Transverse colon (tissue), 4 donors: Measurements from ENCODE around the gene ACSM2B.

ENCODE experiments used
- EP300 ChIP-seq: sonication (generic); formaldehyde crosslinking; IDR thresholded peaks from one replicate; pipeline ENCODE4 v1.6.1; 2017; ENCODE audit warnings: antibody characterized with exemption, low read depth
- POLR2A ChIP-seq: fragments of 450-650 bp; IDR thresholded peaks from one replicate; pipeline ENCODE4 v1.6.1; 2016; ENCODE audit warnings: antibody characterized with exemption, mild to moderate bottlenecking, moderate library complexity
- POLR2AphosphoS5 ChIP-seq, 3 donors: sonication (generic); formaldehyde crosslinking; IDR thresholded peaks; one replicate each; pipeline ENCODE4 v1.6.1; 2016; ENCODE audit warnings: antibody characterized with exemption in 3 of 3
- TF ChIP-seq, protein P1 (sequence below), 5 experiments: fragments of 200-600 bp in 3 of 5; fragments of 450-650 bp in 2 of 5; sonication (generic) in 3 of 5; IDR thresholded peaks; 1 replicate in 2 of 5; 2 replicates in 3 of 5; pipeline ENCODE4 v1.5.1; 2016 to 2017; ENCODE audit warnings: antibody characterized with exemption in 5 of 5, inconsistent platforms in 3 of 5, mild to moderate bottlenecking in 2 of 5, moderate library complexity in 1 of 5

DNA sequence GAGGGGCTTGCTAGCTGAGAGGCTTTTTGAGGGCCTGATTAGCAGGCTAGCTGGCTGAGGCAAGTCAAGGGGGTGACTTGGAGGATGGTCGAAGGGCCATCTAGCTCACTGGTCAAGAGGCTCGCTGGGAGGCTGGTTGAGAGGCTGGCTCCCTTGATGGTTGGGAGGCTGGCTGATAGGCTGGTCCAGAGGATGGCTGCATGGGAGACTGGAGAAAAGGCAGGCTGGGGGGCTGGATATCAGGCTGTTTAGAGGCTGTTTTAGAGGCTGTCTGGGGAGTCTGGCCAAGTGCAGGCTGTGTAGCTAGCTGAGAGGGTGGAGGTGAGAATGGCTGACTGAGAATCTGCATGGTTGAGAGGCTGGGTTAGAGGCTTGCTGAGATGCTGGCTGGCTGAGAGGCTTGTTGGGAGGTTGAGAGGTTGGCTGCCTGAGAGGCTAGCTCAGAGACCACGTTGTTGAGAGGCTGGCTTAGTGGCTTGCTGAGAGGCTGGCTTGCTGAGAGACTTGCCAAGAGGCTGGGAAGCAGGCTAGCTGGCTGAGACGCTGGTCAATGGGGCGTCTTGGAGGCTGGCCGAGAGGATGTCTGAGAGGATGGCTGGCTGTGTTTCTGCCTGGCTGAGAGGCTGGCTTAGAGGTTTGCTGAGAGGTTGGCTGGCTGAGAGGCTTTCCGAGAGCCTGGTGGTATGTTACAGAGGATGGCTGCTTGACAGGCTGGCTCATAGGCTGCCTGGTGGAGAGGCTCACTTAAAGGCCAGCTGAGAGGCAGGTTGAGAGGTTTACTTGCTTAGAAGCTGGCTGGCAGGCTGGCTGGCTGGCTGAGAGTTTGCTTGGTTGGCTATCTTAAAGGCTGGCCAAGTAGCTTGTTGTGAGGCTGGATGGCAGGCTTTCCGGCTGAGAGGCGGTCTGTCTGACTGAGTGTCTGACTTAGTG is 36.6 kb upstream of the ACSM2B start:
- TF ChIP-seq, protein P1, sequence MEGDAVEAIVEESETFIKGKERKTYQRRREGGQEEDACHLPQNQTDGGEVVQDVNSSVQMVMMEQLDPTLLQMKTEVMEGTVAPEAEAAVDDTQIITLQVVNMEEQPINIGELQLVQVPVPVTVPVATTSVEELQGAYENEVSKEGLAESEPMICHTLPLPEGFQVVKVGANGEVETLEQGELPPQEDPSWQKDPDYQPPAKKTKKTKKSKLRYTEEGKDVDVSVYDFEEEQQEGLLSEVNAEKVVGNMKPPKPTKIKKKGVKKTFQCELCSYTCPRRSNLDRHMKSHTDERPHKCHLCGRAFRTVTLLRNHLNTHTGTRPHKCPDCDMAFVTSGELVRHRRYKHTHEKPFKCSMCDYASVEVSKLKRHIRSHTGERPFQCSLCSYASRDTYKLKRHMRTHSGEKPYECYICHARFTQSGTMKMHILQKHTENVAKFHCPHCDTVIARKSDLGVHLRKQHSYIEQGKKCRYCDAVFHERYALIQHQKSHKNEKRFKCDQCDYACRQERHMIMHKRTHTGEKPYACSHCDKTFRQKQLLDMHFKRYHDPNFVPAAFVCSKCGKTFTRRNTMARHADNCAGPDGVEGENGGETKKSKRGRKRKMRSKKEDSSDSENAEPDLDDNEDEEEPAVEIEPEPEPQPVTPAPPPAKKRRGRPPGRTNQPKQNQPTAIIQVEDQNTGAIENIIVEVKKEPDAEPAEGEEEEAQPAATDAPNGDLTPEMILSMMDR (IDR thresholded peaks at IDR 0.05) = no peak
- TF ChIP-seq POLR2AphosphoS5 (IDR thresholded peaks at IDR 0.05) (no peak), POLR2A (no peak), EP300 (no peak)
